ENCODE data around the gene PPP1R13B. TPM values are rescaled to one million over a fixed set of nuclear protein-coding genes. Genes with fewer than 3 reads are reported as not detected.

PPP1R13B gene
- total RNA-seq, 1 experiment from 2014 or later = 17.8 TPM

DNA sequence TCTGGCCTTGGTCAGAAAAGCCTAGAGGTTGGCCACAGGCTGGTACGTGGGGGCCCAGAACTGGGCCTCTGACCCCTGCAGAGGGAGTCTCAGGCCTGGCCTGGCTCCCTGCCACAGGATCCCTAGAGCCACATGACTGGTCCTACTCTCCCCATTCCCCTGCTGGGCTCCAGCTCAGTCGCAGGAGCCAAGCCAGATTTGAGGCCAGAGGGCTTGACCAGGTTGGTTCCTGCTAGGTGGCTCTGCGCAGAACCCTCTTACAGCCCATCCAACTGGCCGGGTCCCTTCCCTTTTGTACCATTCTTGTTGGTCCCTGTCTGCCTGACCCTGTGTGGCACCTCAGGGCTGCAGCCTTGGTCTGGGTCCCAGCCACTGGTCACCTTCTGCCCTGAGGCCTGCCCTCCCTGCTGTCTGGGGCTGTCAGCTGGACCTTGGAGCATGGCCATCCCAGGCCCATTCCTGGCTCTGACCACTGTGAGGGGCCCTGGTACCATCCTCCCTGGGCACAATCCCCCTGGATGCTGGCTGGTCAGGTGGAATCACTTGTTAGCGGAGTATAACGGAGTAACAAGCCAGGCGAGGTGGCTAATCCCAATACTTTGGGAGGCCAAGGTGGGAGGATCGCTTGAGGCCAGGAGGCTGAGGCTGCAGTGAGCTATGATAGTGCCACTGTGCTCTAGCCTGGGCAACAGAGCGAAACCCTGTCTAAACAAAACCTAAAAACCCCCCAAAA is 22.9 kb upstream of the PPP1R13B start:
- no peak overlapping the region for H3K9ac ChIP-seq (ENCODE audit: low read length)
- POLR2A ChIA-PET = no interaction called here

More for the DNA sequence above, 22.9 kb upstream of the PPP1R13B start:
- Histone ChIP-seq H3K9me2 (ENCODE audit: insufficient read depth) (no peaks in the 10 kb centered on the region), H4K20me1 (ENCODE audit: insufficient read depth) (no peaks in the 10 kb centered on the region), H3K27me3 (ENCODE audit: insufficient read depth, low read length) (no peaks in the 10 kb centered on the region), H3K9me3 (ENCODE audit: control insufficient read depth in 1 of 2, insufficient read depth in 1 of 2, low read depth in 1 of 2, low read length in 2 of 2) (no peaks in the 10 kb centered on the region), H3K79me2 (ENCODE audit: insufficient read depth, low read length) (no peaks in the 10 kb centered on the region), H3K36me3 (ENCODE audit: control insufficient read depth in 1 of 2, insufficient read depth in 2 of 2, low read length in 2 of 2) (no peaks in the 10 kb centered on the region), H2AFZ (ENCODE audit: low read depth, low read length, poor library complexity, severe bottlenecking) (no peak overlapping the region), H3K4me2 (ENCODE audit: low read length) (no peak overlapping the region), H3K27ac (ENCODE audit: low read depth, low read length) (no peak overlapping the region), H3K4me1 (ENCODE audit: control insufficient read depth in 1 of 2, insufficient read depth in 2 of 2, low read length in 2 of 2) (peaks cover 4 to 31% of the 10 kb centered on the region in 2 experiments), H3K4me3 (replicated peaks in 1 of 2; ENCODE audit: low read depth in 1 of 2, low read length in 2 of 2) (no peak overlapping the region)
- no peak for ATAC-seq
- TF ChIP-seq, protein P1, sequence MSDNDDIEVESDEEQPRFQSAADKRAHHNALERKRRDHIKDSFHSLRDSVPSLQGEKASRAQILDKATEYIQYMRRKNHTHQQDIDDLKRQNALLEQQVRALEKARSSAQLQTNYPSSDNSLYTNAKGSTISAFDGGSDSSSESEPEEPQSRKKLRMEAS (IDR thresholded peaks at IDR 0.05) = no peak
- no peak for TF ChIP-seq ZNF274 (IDR thresholded peaks at IDR 0.05; ENCODE audit: low read depth, low read length)
- TF ChIP-seq EZH2 (IDR thresholded peaks at IDR 0.05) = no peak
- TF ChIP-seq, protein P2, sequence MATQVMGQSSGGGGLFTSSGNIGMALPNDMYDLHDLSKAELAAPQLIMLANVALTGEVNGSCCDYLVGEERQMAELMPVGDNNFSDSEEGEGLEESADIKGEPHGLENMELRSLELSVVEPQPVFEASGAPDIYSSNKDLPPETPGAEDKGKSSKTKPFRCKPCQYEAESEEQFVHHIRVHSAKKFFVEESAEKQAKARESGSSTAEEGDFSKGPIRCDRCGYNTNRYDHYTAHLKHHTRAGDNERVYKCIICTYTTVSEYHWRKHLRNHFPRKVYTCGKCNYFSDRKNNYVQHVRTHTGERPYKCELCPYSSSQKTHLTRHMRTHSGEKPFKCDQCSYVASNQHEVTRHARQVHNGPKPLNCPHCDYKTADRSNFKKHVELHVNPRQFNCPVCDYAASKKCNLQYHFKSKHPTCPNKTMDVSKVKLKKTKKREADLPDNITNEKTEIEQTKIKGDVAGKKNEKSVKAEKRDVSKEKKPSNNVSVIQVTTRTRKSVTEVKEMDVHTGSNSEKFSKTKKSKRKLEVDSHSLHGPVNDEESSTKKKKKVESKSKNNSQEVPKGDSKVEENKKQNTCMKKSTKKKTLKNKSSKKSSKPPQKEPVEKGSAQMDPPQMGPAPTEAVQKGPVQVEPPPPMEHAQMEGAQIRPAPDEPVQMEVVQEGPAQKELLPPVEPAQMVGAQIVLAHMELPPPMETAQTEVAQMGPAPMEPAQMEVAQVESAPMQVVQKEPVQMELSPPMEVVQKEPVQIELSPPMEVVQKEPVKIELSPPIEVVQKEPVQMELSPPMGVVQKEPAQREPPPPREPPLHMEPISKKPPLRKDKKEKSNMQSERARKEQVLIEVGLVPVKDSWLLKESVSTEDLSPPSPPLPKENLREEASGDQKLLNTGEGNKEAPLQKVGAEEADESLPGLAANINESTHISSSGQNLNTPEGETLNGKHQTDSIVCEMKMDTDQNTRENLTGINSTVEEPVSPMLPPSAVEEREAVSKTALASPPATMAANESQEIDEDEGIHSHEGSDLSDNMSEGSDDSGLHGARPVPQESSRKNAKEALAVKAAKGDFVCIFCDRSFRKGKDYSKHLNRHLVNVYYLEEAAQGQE (IDR thresholded peaks at IDR 0.05; ENCODE audit: low read depth) = no peak
- TF ChIP-seq SP1 (IDR thresholded peaks at IDR 0.05; ENCODE audit: low read depth) = no peak
- no peak for TF ChIP-seq CEBPB (IDR thresholded peaks at IDR 0.05; ENCODE audit: low read depth)
- no TSS peak for BruUV-seq (replicated peaks)
- ChIA-PET CTCF (no interaction called here), RAD21 (ENCODE audit: low non-redundant PET in 1 of 2, low total read pairs in 2 of 2, uncharacterized antibody in 2 of 2, unreplicated experiment in 2 of 2) (no interaction called here)
- intact Hi-C loops (cut with micrococcal nuclease) = no loop called here
- no peak for DNase-seq (ENCODE audit: low read depth, low spot score)
